Measurements from ENCODE around the gene WDFY2. TPM values are rescaled to one million over a fixed set of nuclear protein-coding genes. Genes with fewer than 3 reads are reported as not detected.
A peak's percentile ranks its signal among the peaks of the same experiment; 100 is the strongest.

WDFY2 gene
- total RNA-seq, 3 donors from 2014 or later (not counting 1 experiment from before 2014, with no cell fraction given), result 29.5 to 32.1 (median 31.3) TPM

- Mint-ChIP-seq H3K9me3 (no peaks in the 10 kb centered on the region), H3K27ac (no peak overlapping the region), H3K27me3 (ENCODE audit: low read depth in 2 of 2) (no peaks in the 10 kb centered on the region), H3K4me1 (peaks cover 14 to 32% of the 10 kb centered on the region in 2 donors), H3K36me3 (peaks cover 14% of the 10 kb centered on the region), H3K4me3 (no peak overlapping the region)
- DNase-seq (no peak), ATAC-seq (no peak)
- 80% methylated on average over 2 of the region's 2 CpGs for WGBS (ENCODE audit: insufficient coverage)
- Histone ChIP-seq H3K27me3 (ENCODE audit: control insufficient read depth, insufficient read depth, low read length) (no peaks in the 10 kb centered on the region), H3K4me1 (ENCODE audit: control insufficient read depth, insufficient read depth, low read length) (peaks cover 7% of the 10 kb centered on the region), H3K4me3 (ENCODE audit: low read length) (no peak overlapping the region), H3K27ac (ENCODE audit: low read length) (no peak overlapping the region), H3K9me3 (ENCODE audit: control insufficient read depth, insufficient read depth, low read length) (no peaks in the 10 kb centered on the region), H3K36me3 (ENCODE audit: control insufficient read depth, insufficient read depth, low read length) (peaks cover 15% of the 10 kb centered on the region)
- TF ChIP-seq CTCF (IDR thresholded peaks at IDR 0.05), result no peak
- intact Hi-C loops (cut with micrococcal nuclease), result no loop called here
These were observed 154.1 kb downstream of the WDFY2 start for GRCh38 chr13:51738226-51738905.

GRCh38 chr13:51739027-51739764, 154.9 kb downstream of the WDFY2 start:
- Mint-ChIP-seq H3K4me3 (no peak overlapping the region), H3K4me1 (peaks cover 8 to 26% of the 10 kb centered on the region in 2 donors), H3K27me3 (ENCODE audit: low read depth in 2 of 2) (no peaks in the 10 kb centered on the region), H3K27ac (no peak overlapping the region), H3K9me3 (no peaks in the 10 kb centered on the region), H3K36me3 (peaks cover 14% of the 10 kb centered on the region)
- ATAC-seq (no peak), DNase-seq (no peak)
- Histone ChIP-seq H3K36me3 (ENCODE audit: control insufficient read depth, insufficient read depth, low read length) (peaks cover 19% of the 10 kb centered on the region), H3K4me3 (ENCODE audit: low read length) (no peak overlapping the region), H3K4me1 (ENCODE audit: control insufficient read depth, insufficient read depth, low read length) (peaks cover 7% of the 10 kb centered on the region), H3K27ac (ENCODE audit: low read length) (no peak overlapping the region), H3K9me3 (ENCODE audit: control insufficient read depth, insufficient read depth, low read length) (no peaks in the 10 kb centered on the region), H3K27me3 (ENCODE audit: control insufficient read depth, insufficient read depth, low read length) (no peaks in the 10 kb centered on the region)
- TF ChIP-seq CTCF (IDR thresholded peaks at IDR 0.05), result no peak
- intact Hi-C loops (cut with micrococcal nuclease), result no loop called here
- 91% methylated on average over 5 of the region's 6 CpGs for WGBS (ENCODE audit: insufficient coverage)

GRCh38 chr13:51740698-51741097, 156.4 kb downstream of the WDFY2 start:
- peak overlapping the region in 1 of 2 donors; percentile 44 for H3K27ac Mint-ChIP-seq
- no peak overlapping the region for H3K4me3 Mint-ChIP-seq
- TF ChIP-seq CTCF (IDR thresholded peaks at IDR 0.05), result no peak
- H3K27me3 Mint-ChIP-seq (ENCODE audit: low read depth in 2 of 2), result no peaks in the 10 kb centered on the region
- Histone ChIP-seq H3K36me3 (ENCODE audit: control insufficient read depth, insufficient read depth, low read length) (peaks cover 19% of the 10 kb centered on the region), H3K27me3 (ENCODE audit: control insufficient read depth, insufficient read depth, low read length) (no peaks in the 10 kb centered on the region), H3K27ac (ENCODE audit: low read length) (no peak overlapping the region), H3K9me3 (ENCODE audit: control insufficient read depth, insufficient read depth, low read length) (no peaks in the 10 kb centered on the region), H3K4me1 (ENCODE audit: control insufficient read depth, insufficient read depth, low read length) (peaks cover 7% of the 10 kb centered on the region), H3K4me3 (ENCODE audit: low read length) (no peak overlapping the region)
- intact Hi-C loops (cut with micrococcal nuclease), result no loop called here
- no peaks in the 10 kb centered on the region for H3K9me3 Mint-ChIP-seq
- DNase-seq (no peak), ATAC-seq (no peak)
- peaks cover 8 to 19% of the 10 kb centered on the region in 2 donors for H3K4me1 Mint-ChIP-seq
- WGBS (ENCODE audit: insufficient coverage), result 77% methylated on average over 5 of the region's 5 CpGs
- H3K36me3 Mint-ChIP-seq, result peaks cover 14% of the 10 kb centered on the region
